KMS-11 (cell line): Measurements from ENCODE around the gene SIAE.

Experiments
- H2AFZ ChIP-seq: fragments of 200-600 bp; sonication (generic); 2 replicates; pipeline ENCODE4 v1.6.1; 2016; ENCODE audit warnings: antibody characterized with exemption, mixed run types, low read depth
- H3K27ac ChIP-seq: fragments of 200-600 bp; sonication (generic); 2 replicates; pipeline ENCODE4 v1.6.1; 2016; ENCODE audit warnings: mild to moderate bottlenecking, mixed run types
- H3K27me3 ChIP-seq: fragments of 200-600 bp; sonication (generic); 2 replicates; pipeline ENCODE4 v1.6.1; 2017; ENCODE audit warnings: mild to moderate bottlenecking, low read depth, mixed run types, moderate library complexity; ENCODE audit not compliant: insufficient read depth
- H3K36me3 ChIP-seq: fragments of 200-600 bp; sonication (generic); 2 replicates; pipeline ENCODE4 v1.6.1; 2017; ENCODE audit warnings: mild to moderate bottlenecking, mixed run types; ENCODE audit not compliant: insufficient read depth
- H3K4me1 ChIP-seq: fragments of 200-600 bp; sonication (generic); 2 replicates; pipeline ENCODE4 v1.6.1; 2016; ENCODE audit warnings: mild to moderate bottlenecking, low read depth, mixed run types; ENCODE audit not compliant: poor library complexity, severe bottlenecking
- H3K4me2 ChIP-seq: fragments of 200-600 bp; sonication (generic); 2 replicates; pipeline ENCODE4 v1.7.0; 2016; ENCODE audit warnings: mild to moderate bottlenecking, mixed run types
- H3K4me3 ChIP-seq: fragments of 200-600 bp; sonication (generic); IDR thresholded peaks from 2 replicates; pipeline ENCODE4 v1.6.1; 2017; ENCODE audit warnings: low read depth, low read length, mixed read lengths; ENCODE audit not compliant: insufficient read depth
- H3K79me2 ChIP-seq: fragments of 200-600 bp; sonication (generic); 2 replicates; pipeline ENCODE4 v1.6.1; 2016; ENCODE audit warnings: low read depth, mixed run types; ENCODE audit not compliant: insufficient read depth
- H3K9ac ChIP-seq: fragments of 200-600 bp; sonication (generic); 2 replicates; pipeline ENCODE4 v1.6.1; 2016; ENCODE audit warnings: mild to moderate bottlenecking, mixed run types
- H4K20me1 ChIP-seq: fragments of 200-600 bp; sonication (generic); 2 replicates; pipeline ENCODE4 v1.6.1; 2016; ENCODE audit warnings: mild to moderate bottlenecking, mixed run types; ENCODE audit not compliant: insufficient read depth
- TF ChIP-seq, protein P1 (sequence below): fragments of 200-600 bp; sonication (generic); conservative IDR thresholded peaks from 2 replicates; pipeline ENCODE4 v1.6.1; 2017; ENCODE audit warnings: low read depth, mild to moderate bottlenecking, antibody characterized with exemption, low read length, moderate library complexity, mixed read lengths

Gene SIAE

DNA sequence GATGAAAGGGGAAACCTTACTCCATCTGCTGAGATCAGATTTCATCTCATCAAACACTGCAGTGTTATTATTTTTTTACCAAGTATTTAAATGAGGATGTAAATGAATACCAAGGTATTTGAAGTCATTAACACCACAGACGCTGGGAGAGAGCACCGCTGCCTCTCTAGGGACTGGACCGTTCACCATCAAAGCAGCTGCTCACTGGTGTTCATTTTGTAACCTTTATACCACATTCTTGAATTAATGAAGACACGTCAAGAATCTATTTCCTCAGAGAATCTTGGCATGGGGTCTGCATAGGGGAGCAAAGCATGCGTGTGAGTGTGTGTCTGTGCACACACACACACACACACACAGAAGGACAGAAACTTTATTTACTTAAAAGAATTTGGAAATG lies 15.6 kb downstream of the SIAE start:
- Histone ChIP-seq H4K20me1 (no peaks in the 10 kb centered on the region), H3K27me3 (no peaks in the 10 kb centered on the region), H3K27ac (no peak overlapping the region), H3K4me1 (no peaks in the 10 kb centered on the region), H3K36me3 (no peaks in the 10 kb centered on the region), H3K4me3 (no peak overlapping the region), H3K9ac (no peak overlapping the region), H3K79me2 (no peaks in the 10 kb centered on the region), H3K4me2 (no peak overlapping the region), H2AFZ (no peak overlapping the region)
- TF ChIP-seq, protein P1, sequence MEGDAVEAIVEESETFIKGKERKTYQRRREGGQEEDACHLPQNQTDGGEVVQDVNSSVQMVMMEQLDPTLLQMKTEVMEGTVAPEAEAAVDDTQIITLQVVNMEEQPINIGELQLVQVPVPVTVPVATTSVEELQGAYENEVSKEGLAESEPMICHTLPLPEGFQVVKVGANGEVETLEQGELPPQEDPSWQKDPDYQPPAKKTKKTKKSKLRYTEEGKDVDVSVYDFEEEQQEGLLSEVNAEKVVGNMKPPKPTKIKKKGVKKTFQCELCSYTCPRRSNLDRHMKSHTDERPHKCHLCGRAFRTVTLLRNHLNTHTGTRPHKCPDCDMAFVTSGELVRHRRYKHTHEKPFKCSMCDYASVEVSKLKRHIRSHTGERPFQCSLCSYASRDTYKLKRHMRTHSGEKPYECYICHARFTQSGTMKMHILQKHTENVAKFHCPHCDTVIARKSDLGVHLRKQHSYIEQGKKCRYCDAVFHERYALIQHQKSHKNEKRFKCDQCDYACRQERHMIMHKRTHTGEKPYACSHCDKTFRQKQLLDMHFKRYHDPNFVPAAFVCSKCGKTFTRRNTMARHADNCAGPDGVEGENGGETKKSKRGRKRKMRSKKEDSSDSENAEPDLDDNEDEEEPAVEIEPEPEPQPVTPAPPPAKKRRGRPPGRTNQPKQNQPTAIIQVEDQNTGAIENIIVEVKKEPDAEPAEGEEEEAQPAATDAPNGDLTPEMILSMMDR: no peak

- H3K4me2 ChIP-seq: no peak overlapping the region
- H2AFZ ChIP-seq: no peak overlapping the region
- no peak overlapping the region for H3K4me3 ChIP-seq
- no peaks in the 10 kb centered on the region for H4K20me1 ChIP-seq
- TF ChIP-seq, protein P1: no peak
- no peaks in the 10 kb centered on the region for H3K27me3 ChIP-seq
- no peaks in the 10 kb centered on the region for H3K79me2 ChIP-seq
- H3K36me3 ChIP-seq: no peaks in the 10 kb centered on the region
- H3K4me1 ChIP-seq: no peaks in the 10 kb centered on the region
- no peak overlapping the region for H3K9ac ChIP-seq
- H3K27ac ChIP-seq: no peak overlapping the region
Measured at GRCh38 chr11:124656774-124657630, 16.5 kb downstream of the SIAE start.

GRCh38 chr11:124648610-124649009 lies 24.9 kb downstream of the SIAE start:
- Histone ChIP-seq H3K4me1 (peaks cover 4% of the 10 kb centered on the region), H3K79me2 (no peaks in the 10 kb centered on the region), H3K27me3 (no peaks in the 10 kb centered on the region), H2AFZ (no peak overlapping the region), H3K4me3 (no peak overlapping the region), H3K27ac (no peak overlapping the region), H3K4me2 (no peak overlapping the region), H3K36me3 (no peaks in the 10 kb centered on the region), H3K9ac (no peak overlapping the region), H4K20me1 (no peaks in the 10 kb centered on the region)
- TF ChIP-seq, protein P1: no peak

- Histone ChIP-seq H3K4me2 (no peak overlapping the region), H4K20me1 (no peaks in the 10 kb centered on the region), H3K4me1 (peaks cover 4% of the 10 kb centered on the region), H2AFZ (no peak overlapping the region), H3K79me2 (no peaks in the 10 kb centered on the region), H3K4me3 (no peak overlapping the region), H3K9ac (no peak overlapping the region), H3K27ac (no peak overlapping the region), H3K36me3 (no peaks in the 10 kb centered on the region), H3K27me3 (no peaks in the 10 kb centered on the region)
- TF ChIP-seq, protein P1: no peak
Measured at GRCh38 chr11:124646148-124646547, 27.4 kb downstream of the SIAE start.
